Natural killer cell (primary cell): Measurements from ENCODE around the gene TSFM. TPM values are rescaled to one million over a fixed set of nuclear protein-coding genes. Genes with fewer than 3 reads are reported as not detected.
"Not testable (repeated sequence)": the region's sequence is repeated elsewhere in the genome, so short reads cannot be mapped to it uniquely, and the experiment has no call there.

Experiments used
- ATAC-seq, 3 donors: fragments of 150-1000 bp in 2 of 3; fragments of 200-7000 bp in 1 of 3; cut with Tn5 transposase; 1 replicate in 1 of 3; 2 replicates in 2 of 3; pipeline ENCODE4 v1.10.0; 2021; ENCODE audit warnings: mild to moderate bottlenecking in 2 of 3, moderate library complexity in 2 of 3
- DNase-seq, 2 donors: peaks; one replicate each; pipeline versions ENCODE4 v3.0.0 to v3.0.0-alpha.2; 2013 to 2021; ENCODE audit warnings: mixed read lengths in 1 of 2
- H3K27ac ChIP-seq: one replicate; pipeline ENCODE4 v1.5.1; 2013; ENCODE audit warnings: mild to moderate bottlenecking, low read length
- H3K27me3 ChIP-seq: one replicate; pipeline ENCODE4 v1.6.1; 2013; ENCODE audit warnings: low read length; ENCODE audit not compliant: control insufficient read depth, insufficient read depth
- H3K36me3 ChIP-seq: one replicate; pipeline ENCODE4 v1.6.1; 2013; ENCODE audit warnings: low read length; ENCODE audit not compliant: control insufficient read depth, insufficient read depth
- H3K4me1 ChIP-seq: one replicate; pipeline ENCODE4 v1.6.1; 2013; ENCODE audit warnings: low read length; ENCODE audit not compliant: control insufficient read depth, insufficient read depth
- H3K4me3 ChIP-seq: one replicate; pipeline ENCODE4 v1.5.1; 2013; ENCODE audit warnings: low read length
- H3K9me3 ChIP-seq: one replicate; pipeline ENCODE4 v1.6.1; 2013; ENCODE audit warnings: low read length; ENCODE audit not compliant: control insufficient read depth, insufficient read depth
- H3K27ac Mint-ChIP-seq, 2 donors: one replicate each; pipeline ENCODE4 v1.8.0; 2022; ENCODE audit warnings: mild to moderate bottlenecking in 2 of 2, mixed read lengths in 2 of 2, moderate library complexity in 1 of 2
- H3K27me3 Mint-ChIP-seq, 2 donors: one replicate each; pipeline ENCODE4 v1.8.0; 2022; ENCODE audit warnings: low read depth in 2 of 2, mixed read lengths in 2 of 2
- H3K36me3 Mint-ChIP-seq: one replicate; pipeline ENCODE4 v1.8.0; 2022; ENCODE audit warnings: mixed read lengths
- H3K4me1 Mint-ChIP-seq, 2 donors: one replicate each; pipeline ENCODE4 v1.8.0; 2022; ENCODE audit warnings: mixed read lengths in 2 of 2
- H3K4me3 Mint-ChIP-seq: one replicate; pipeline ENCODE4 v1.8.0; 2022; ENCODE audit warnings: mild to moderate bottlenecking, moderate library complexity, mixed read lengths
- H3K9me3 Mint-ChIP-seq, 2 donors: one replicate each; pipeline ENCODE4 v1.8.0; 2022; ENCODE audit warnings: mixed read lengths in 2 of 2
- WGBS: methylation state at CpG from one replicate; pipeline ENCODE4 v1.1.7; 2013; ENCODE audit warnings: missing lambda C conversion rate; ENCODE audit not compliant: insufficient coverage; 5-methylcytosine and 5-hydroxymethylcytosine counted together
- intact Hi-C: fragments of 100-400 bp; cut with micrococcal nuclease; formaldehyde crosslinking; loops from one replicate; pipeline ENCODE4 v1.14.2; 2022
- total RNA-seq, 4 donors: library from RNA; stranded (reverse); fragments of 120-200 nt in 1 of 4; gene quantifications; one replicate each; pipeline versions ENCODE4 v1.2.3 to v1.2.4, GENCODE V29; 2013 to 2022
- TF ChIP-seq, protein P1 (sequence below): fragments of 200-600 bp; IDR thresholded peaks from one replicate; pipeline ENCODE4 v1.8.0; 2022; ENCODE audit warnings: antibody characterized with exemption

TSFM gene
- total RNA-seq, 3 donors from 2014 or later (not counting 1 experiment from before 2014, with no cell fraction given), result 17.6 to 19.7 (median 17.7) TPM

DNA sequence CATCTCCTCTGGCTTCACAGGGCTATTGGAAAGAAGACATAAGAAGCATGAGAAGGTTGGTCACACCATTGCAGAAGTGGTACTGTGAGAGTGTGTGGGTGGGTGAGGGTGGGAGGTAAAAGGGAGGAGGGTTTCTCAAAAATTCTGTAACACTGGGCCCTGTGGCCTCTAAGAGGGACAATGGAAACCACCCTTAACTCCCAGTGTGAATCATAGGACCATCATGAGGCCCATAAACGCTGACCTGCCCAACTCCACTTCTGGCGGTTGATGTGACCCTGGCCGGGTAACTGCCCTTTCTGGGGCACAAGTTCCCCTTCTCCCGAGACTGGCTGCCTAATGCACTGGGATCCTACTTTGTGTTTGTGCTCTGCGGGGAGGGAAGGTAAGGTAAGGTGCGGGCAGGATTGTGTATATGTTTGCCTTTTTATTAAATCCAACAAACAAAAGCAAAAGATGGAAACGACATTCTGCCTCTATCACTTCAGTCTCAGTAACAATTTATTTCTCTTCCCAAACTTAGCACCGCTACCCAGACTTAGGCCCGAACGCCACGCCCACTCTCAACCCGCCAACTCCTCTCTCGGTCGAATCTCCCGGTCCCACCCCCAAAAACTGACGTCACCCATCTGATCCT, 11.2 kb upstream of the TSFM start:
- peaks cover 10 to 11% of the 10 kb centered on the region in 2 donors for H3K27me3 Mint-ChIP-seq
- H3K4me3 ChIP-seq, result peak overlapping the region; percentile 77
- intact Hi-C loops, result no loop called here
- peak overlapping the region; percentile 80 for H3K27ac ChIP-seq
- ATAC-seq (peak; percentile 52 to 61 (median 56)), DNase-seq (peak in 1 of 2 donors; percentile 92)
- peaks cover 31% of the 10 kb centered on the region for H3K4me1 ChIP-seq
- H3K27ac Mint-ChIP-seq, result peak overlapping the region; percentile 89 to 94
- 1% methylated on average over 14 of the region's 16 CpGs for WGBS
- no peaks in the 10 kb centered on the region for H3K36me3 ChIP-seq
- H3K4me1 Mint-ChIP-seq, result peaks cover 19 to 20% of the 10 kb centered on the region in 2 donors
- peaks cover 10% of the 10 kb centered on the region for H3K27me3 ChIP-seq
- no peaks in the 10 kb centered on the region for H3K9me3 ChIP-seq
- no peaks in the 10 kb centered on the region for H3K36me3 Mint-ChIP-seq
- TF ChIP-seq, protein P1, sequence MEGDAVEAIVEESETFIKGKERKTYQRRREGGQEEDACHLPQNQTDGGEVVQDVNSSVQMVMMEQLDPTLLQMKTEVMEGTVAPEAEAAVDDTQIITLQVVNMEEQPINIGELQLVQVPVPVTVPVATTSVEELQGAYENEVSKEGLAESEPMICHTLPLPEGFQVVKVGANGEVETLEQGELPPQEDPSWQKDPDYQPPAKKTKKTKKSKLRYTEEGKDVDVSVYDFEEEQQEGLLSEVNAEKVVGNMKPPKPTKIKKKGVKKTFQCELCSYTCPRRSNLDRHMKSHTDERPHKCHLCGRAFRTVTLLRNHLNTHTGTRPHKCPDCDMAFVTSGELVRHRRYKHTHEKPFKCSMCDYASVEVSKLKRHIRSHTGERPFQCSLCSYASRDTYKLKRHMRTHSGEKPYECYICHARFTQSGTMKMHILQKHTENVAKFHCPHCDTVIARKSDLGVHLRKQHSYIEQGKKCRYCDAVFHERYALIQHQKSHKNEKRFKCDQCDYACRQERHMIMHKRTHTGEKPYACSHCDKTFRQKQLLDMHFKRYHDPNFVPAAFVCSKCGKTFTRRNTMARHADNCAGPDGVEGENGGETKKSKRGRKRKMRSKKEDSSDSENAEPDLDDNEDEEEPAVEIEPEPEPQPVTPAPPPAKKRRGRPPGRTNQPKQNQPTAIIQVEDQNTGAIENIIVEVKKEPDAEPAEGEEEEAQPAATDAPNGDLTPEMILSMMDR, result no peak
- no peaks in the 10 kb centered on the region for H3K9me3 Mint-ChIP-seq
- peak overlapping the region; percentile 97 for H3K4me3 Mint-ChIP-seq

DNA sequence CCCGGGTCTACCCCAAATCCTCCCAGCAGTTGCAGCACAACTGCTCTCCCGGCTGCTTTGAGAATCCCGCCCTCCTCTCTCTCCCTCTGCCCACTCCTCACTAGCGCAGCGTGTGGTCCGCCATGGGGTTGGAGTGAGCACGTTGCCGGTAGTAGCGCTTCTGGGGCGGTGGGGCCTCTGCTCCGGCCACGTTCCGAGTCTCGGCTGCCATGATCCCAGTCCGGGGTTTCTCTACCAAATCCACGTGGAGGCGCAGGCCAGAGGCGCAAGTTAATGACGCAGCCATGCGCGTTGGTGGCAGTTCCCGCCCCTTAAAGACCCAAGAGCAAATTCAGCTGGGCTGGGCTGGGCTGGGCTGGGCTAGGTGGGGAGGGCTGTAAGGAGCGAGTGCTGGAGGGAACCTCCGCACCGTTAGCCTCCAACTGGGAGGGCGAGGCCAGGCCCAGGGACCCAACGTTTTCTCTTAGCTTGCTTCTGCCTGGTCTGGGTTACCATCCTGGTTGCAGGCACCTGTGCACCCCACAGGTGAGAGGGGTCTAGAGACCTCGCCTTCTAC, 10.6 kb upstream of the TSFM start, which contains the start of gene METTL1:
TSS of gene METTL1 (minus strand) at position 233 of the 556 bp plus-strand sequence. CDS start at position 211, 22 bp downstream.
- intact Hi-C loops, result no loop called here
- H3K9me3 ChIP-seq, result no peaks in the 10 kb centered on the region
- Mint-ChIP-seq H3K36me3 (no peaks in the 10 kb centered on the region), H3K4me3 (peak within 1 kb of the TSS; percentile 97), H3K4me1 (peaks cover 14% of the 10 kb centered on the region in 2 donors), H3K27ac (peak within 1 kb of the TSS; percentile 89 to 94), H3K9me3 (no peaks in the 10 kb centered on the region), H3K27me3 (peaks cover 4 to 5% of the 10 kb centered on the region in 2 donors)
- peak within 1 kb of the TSS; percentile 77 for H3K4me3 ChIP-seq
- peak within 1 kb of the TSS; percentile 80 for H3K27ac ChIP-seq
- WGBS, result 0% methylated on average over 28 of the region's 28 CpGs
- peaks cover 4% of the 10 kb centered on the region for H3K27me3 ChIP-seq
- peak; percentile 79 to 94 for DNase-seq
- no peaks in the 10 kb centered on the region for H3K36me3 ChIP-seq
- peaks cover 25% of the 10 kb centered on the region for H3K4me1 ChIP-seq
- ATAC-seq, result peak; percentile 93 to 94 (median 93)
- TF ChIP-seq, protein P1, result no peak

DNA sequence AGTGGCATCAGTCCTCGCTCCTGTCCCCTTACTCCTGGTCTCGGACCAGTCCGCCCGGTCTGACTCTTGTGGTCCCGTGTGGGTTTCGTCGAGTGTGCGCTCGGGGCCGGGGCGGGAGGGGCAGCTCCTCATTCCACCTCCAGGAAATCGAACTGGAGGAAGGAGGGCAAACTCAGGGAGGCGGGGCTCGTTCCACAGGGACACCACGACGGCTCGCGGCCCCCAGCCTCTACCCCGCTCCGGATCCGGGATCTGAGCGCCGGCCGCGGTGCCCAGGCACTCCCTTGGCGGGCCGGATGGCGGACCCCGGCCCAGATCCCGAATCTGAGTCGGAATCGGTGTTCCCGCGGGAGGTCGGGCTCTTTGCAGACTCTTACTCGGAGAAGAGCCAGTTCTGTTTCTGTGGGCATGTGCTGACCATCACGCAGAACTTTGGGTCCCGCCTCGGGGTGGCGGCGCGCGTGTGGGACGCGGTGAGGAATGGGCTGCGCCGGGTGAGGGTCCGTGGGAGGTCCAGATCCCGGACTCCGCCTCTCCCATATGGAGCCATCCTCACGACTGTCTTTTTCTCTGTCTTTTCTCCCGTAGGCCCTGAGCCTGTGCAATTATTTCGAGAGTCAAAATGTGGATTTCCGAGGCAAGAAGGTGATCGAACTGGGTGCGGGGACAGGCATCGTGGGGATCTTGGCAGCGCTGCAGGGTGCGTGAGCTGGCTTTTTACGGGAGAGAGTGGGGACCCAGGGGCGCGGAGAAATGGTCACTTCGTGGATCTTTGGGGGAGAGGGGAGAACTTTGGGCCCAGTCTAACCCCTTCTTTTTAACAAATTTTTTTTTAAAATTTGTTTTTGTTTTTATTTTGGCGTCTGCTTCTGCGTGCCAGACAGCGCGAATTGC, 9.9 kb upstream of the TSFM start, which contains the start of gene EEF1AKMT3:
TSS of gene EEF1AKMT3 (plus strand) at position 186 of the 894 bp plus-strand sequence. CDS start at position 297, 111 bp downstream.
- peak within 1 kb of the TSS; percentile 89 to 94 for H3K27ac Mint-ChIP-seq
- no peaks in the 10 kb centered on the region for H3K36me3 Mint-ChIP-seq
- H3K9me3 Mint-ChIP-seq, result no peaks in the 10 kb centered on the region
- Histone ChIP-seq H3K36me3 (no peaks in the 10 kb centered on the region), H3K27ac (peak within 1 kb of the TSS; percentile 80), H3K4me1 (peaks cover 21% of the 10 kb centered on the region), H3K27me3 (no peaks in the 10 kb centered on the region), H3K9me3 (no peaks in the 10 kb centered on the region), H3K4me3 (peak within 1 kb of the TSS; percentile 77)
- H3K4me1 Mint-ChIP-seq, result peaks cover 14% of the 10 kb centered on the region in 2 donors
- TF ChIP-seq, protein P1, result no peak
- intact Hi-C loops, result no loop called here
- WGBS, result 3% methylated on average over 67 of the region's 67 CpGs
- peak in 1 of 2 donors; percentile 56 for DNase-seq
- H3K4me3 Mint-ChIP-seq, result peak within 1 kb of the TSS; percentile 97
- no peaks in the 10 kb centered on the region for H3K27me3 Mint-ChIP-seq
- ATAC-seq, result peak in 2 of 3 donors; percentile 11 to 27

DNA sequence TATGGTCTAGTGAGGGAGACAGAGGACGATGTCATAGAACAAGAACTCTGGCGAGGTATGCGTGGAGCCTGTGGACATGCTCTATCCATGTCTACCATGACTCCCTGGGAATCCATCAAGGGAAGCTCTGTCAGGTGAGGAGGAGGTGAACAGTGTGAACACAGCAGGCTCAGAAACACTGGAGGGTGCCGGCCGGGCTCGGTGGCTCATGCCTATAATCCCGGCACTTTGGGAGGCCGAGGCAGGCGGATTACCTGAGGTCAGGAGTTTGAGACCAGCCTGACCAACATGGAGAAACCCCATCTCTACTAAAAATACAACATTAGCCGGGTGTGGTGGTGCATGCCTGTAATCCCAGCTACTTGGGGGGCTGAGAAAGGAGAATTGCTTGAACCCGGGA, 8.0 kb upstream of the TSFM start:
- not testable (repeated sequence) for H3K4me3 ChIP-seq, H3K4me3 Mint-ChIP-seq
- H3K4me1 Mint-ChIP-seq, result peaks cover 14% of the 10 kb centered on the region in 2 donors

More for the DNA sequence above, 8.0 kb upstream of the TSFM start:
- H3K27ac ChIP-seq, H3K9me3 Mint-ChIP-seq, H3K27me3 Mint-ChIP-seq, H3K27ac Mint-ChIP-seq, H3K36me3 ChIP-seq, H3K27me3 ChIP-seq, intact Hi-C loops, H3K9me3 ChIP-seq, H3K36me3 Mint-ChIP-seq, DNase-seq, ATAC-seq: not testable (repeated sequence)
- WGBS, result over 99% methylated on average over 11 of the region's 11 CpGs
- H3K4me1 ChIP-seq, result peaks cover 21% of the 10 kb centered on the region
